OCI-LY1 (cell line): ENCODE data around the gene DEPP1.

Experiments used
- CTCF ChIP-seq: fragments of 200-600 bp; sonication (generic), shearing (Covaris generic); IDR thresholded peaks from 2 replicates; pipeline ENCODE4 v1.5.1; 2017; ENCODE audit warnings: mild to moderate bottlenecking, antibody characterized with exemption, low read length, moderate library complexity, mixed read lengths
- EZH2 ChIP-seq: fragments of 200-600 bp; sonication (generic), shearing (Covaris generic); IDR thresholded peaks from 2 replicates; pipeline ENCODE4 v1.8.0; 2017; ENCODE audit warnings: borderline replicate concordance, mixed run types, mild to moderate bottlenecking, antibody characterized with exemption, low read length, moderate library complexity, mixed read lengths

GRCh38 chr10:45015590-45015989 lies 37.0 kb upstream of the DEPP1 start:
- TF ChIP-seq CTCF, result no peak
- TF ChIP-seq EZH2, result no peak
